Measurements from ENCODE around the gene SPDYE2B.
"Not testable (repeated sequence)": the region's sequence is repeated elsewhere in the genome, so short reads cannot be mapped to it uniquely, and the experiment has no call there.

GRCh38 chr7:102613575-102614345 is 36.4 kb upstream of the SPDYE2B start:
- TF ChIP-seq CTCF, POLR2A (IDR thresholded peaks at IDR 0.05): not testable (repeated sequence)
